ENCODE data around the gene ARID2. TPM values are rescaled to one million over a fixed set of nuclear protein-coding genes. Genes with fewer than 3 reads are reported as not detected.

ARID2 gene
- polyA plus RNA-seq, 1 donor (not counting 4 experiments of a cell fraction or from before 2014, with no cell fraction given): 15.1 TPM

DNA sequence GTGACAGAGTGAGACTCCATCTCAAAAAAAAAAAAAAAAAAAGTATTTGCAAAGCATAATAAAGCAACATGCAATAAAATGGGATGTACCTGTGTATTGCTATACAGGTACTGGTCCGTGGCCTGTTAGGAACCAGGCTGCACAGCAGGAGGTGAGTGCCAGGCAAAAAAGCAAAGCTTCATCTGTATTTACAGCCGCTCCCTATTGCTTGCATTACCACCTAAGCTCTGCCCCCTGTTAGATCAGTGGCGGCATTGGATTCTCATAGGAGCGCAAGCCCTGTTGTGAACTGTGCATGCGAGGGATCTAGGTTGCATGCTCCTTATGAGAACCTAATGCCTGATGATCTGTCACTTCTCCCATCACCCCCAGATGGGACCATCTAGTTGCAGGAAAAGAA is 147.6 kb downstream of the ARID2 start:
- FAIRE-seq (no peak), DNase-seq (ENCODE audit: low read depth, low spot score) (no peak)
- no peak overlapping the region for H3K4me2 ChIP-seq (ENCODE audit: control insufficient read depth, extremely low read depth, insufficient read depth, low read depth, low read length)
- TF ChIP-seq, protein P1, sequence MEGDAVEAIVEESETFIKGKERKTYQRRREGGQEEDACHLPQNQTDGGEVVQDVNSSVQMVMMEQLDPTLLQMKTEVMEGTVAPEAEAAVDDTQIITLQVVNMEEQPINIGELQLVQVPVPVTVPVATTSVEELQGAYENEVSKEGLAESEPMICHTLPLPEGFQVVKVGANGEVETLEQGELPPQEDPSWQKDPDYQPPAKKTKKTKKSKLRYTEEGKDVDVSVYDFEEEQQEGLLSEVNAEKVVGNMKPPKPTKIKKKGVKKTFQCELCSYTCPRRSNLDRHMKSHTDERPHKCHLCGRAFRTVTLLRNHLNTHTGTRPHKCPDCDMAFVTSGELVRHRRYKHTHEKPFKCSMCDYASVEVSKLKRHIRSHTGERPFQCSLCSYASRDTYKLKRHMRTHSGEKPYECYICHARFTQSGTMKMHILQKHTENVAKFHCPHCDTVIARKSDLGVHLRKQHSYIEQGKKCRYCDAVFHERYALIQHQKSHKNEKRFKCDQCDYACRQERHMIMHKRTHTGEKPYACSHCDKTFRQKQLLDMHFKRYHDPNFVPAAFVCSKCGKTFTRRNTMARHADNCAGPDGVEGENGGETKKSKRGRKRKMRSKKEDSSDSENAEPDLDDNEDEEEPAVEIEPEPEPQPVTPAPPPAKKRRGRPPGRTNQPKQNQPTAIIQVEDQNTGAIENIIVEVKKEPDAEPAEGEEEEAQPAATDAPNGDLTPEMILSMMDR (optimal IDR thresholded peaks at IDR 0.05 in 1 of 3, IDR thresholded peaks at IDR 0.05 in 1 of 3, conservative IDR thresholded peaks at IDR 0.05 in 1 of 3; ENCODE audit: extremely low read depth in 1 of 3, insufficient read depth in 2 of 3, low read length in 3 of 3): no peak
- no peak for TF ChIP-seq EZH2 (IDR thresholded peaks at IDR 0.05; ENCODE audit: low read length)
- H2AFZ ChIP-seq (ENCODE audit: control insufficient read depth, low read length): no peak overlapping the region
- H3K4me3 ChIP-seq (ENCODE audit: control insufficient read depth in 2 of 3, extremely low read depth in 1 of 3, insufficient read depth in 2 of 3, low read depth in 1 of 3, low read length in 3 of 3): no peak overlapping the region
- H3K27ac ChIP-seq (ENCODE audit: control insufficient read depth, insufficient read depth, low read length): no peak overlapping the region
- dilution Hi-C loops (cut with MboI; ENCODE audit: extremely low pct_ligation_motif_present, low sequenced_read_pairs): no loop called here
- H3K9me1 ChIP-seq (ENCODE audit: control insufficient read depth, extremely low read depth, insufficient read depth, low read length): no peaks in the 10 kb centered on the region
- no peaks in the 10 kb centered on the region for H3K79me2 ChIP-seq (ENCODE audit: control insufficient read depth, insufficient read depth, low read length)
- no peaks in the 10 kb centered on the region for H3K9me3 ChIP-seq (ENCODE audit: control insufficient read depth, low read depth, low read length)
- peaks cover 0 to 8% of the 10 kb centered on the region in 2 experiments for H3K36me3 ChIP-seq (ENCODE audit: control insufficient read depth in 2 of 2, extremely low read depth in 1 of 2, insufficient read depth in 2 of 2, low read length in 2 of 2)
- no peaks in the 10 kb centered on the region for H3K27me3 ChIP-seq (ENCODE audit: control insufficient read depth, extremely low read depth, insufficient read depth, low read length)
- no peak overlapping the region for H3K9ac ChIP-seq (ENCODE audit: control insufficient read depth, extremely low read depth, insufficient read depth, low read length)
- H4K20me1 ChIP-seq (ENCODE audit: control insufficient read depth, extremely low read depth, insufficient read depth, low read length): no peaks in the 10 kb centered on the region
- H3K4me1 ChIP-seq (ENCODE audit: control insufficient read depth, extremely low read depth, insufficient read depth, low read length): no peaks in the 10 kb centered on the region

DNA sequence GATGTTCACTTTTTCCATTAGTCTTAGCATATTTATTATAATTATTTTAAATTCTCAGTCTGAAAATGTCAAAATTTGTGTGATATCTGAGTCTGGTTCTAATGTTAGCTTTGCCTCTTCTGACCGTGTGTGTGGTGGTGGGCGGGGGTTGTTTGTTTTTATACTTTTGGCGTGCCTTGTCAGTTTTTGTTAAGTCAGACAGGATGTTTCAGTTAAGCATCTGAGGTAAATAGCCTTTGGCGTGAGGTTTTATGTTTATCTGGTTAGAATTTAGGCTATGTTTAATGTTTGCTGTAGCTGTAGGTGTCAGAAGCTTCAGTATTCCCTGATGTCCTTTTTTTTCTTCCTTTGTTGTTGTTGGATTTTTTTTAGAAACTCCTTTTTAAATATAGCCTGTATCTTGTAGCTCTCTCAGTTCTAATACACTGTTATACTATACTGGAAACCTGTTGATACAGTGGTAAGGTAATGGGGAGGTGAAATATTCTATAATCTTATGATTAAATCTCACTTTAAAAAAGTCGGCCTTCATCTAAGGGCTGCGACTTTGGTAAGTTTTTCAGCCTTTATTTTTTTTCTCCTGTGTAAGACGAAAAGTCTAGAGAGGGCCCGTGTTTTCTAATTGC is 149.2 kb downstream of the ARID2 start:
- no peaks in the 10 kb centered on the region for H4K20me1 ChIP-seq (ENCODE audit: control insufficient read depth, extremely low read depth, insufficient read depth, low read length)
- no peaks in the 10 kb centered on the region for H3K9me1 ChIP-seq (ENCODE audit: control insufficient read depth, extremely low read depth, insufficient read depth, low read length)
- dilution Hi-C loops (cut with MboI; ENCODE audit: extremely low pct_ligation_motif_present, low sequenced_read_pairs): no loop called here
- no peak overlapping the region for H2AFZ ChIP-seq (ENCODE audit: control insufficient read depth, low read length)
- no peak overlapping the region for H3K4me2 ChIP-seq (ENCODE audit: control insufficient read depth, extremely low read depth, insufficient read depth, low read depth, low read length)
- H3K9ac ChIP-seq (ENCODE audit: control insufficient read depth, extremely low read depth, insufficient read depth, low read length): no peak overlapping the region
- no peaks in the 10 kb centered on the region for H3K4me1 ChIP-seq (ENCODE audit: control insufficient read depth, extremely low read depth, insufficient read depth, low read length)
- TF ChIP-seq, protein P1 (optimal IDR thresholded peaks at IDR 0.05 in 1 of 3, IDR thresholded peaks at IDR 0.05 in 1 of 3, conservative IDR thresholded peaks at IDR 0.05 in 1 of 3; ENCODE audit: extremely low read depth in 1 of 3, insufficient read depth in 2 of 3, low read length in 3 of 3): no peak
- no peak for TF ChIP-seq EZH2 (IDR thresholded peaks at IDR 0.05; ENCODE audit: low read length)
- H3K79me2 ChIP-seq (ENCODE audit: control insufficient read depth, insufficient read depth, low read length): no peaks in the 10 kb centered on the region
- H3K27ac ChIP-seq (ENCODE audit: control insufficient read depth, insufficient read depth, low read length): no peak overlapping the region
- H3K4me3 ChIP-seq (ENCODE audit: control insufficient read depth in 2 of 3, extremely low read depth in 1 of 3, insufficient read depth in 2 of 3, low read depth in 1 of 3, low read length in 3 of 3): no peak overlapping the region
- FAIRE-seq (no peak), DNase-seq (ENCODE audit: low read depth, low spot score) (no peak)
- H3K27me3 ChIP-seq (ENCODE audit: control insufficient read depth, extremely low read depth, insufficient read depth, low read length): no peaks in the 10 kb centered on the region
- no peaks in the 10 kb centered on the region for H3K9me3 ChIP-seq (ENCODE audit: control insufficient read depth, low read depth, low read length)
- H3K36me3 ChIP-seq (ENCODE audit: control insufficient read depth in 2 of 2, extremely low read depth in 1 of 2, insufficient read depth in 2 of 2, low read length in 2 of 2): peaks cover 0 to 7% of the 10 kb centered on the region in 2 experiments

Measured in keratinocyte (primary cell).